SK-N-SH treated with all-trans-retinoic acid at 6 μM for 48 hours (cell line): ENCODE results near the gene SKIL.

Experiments
- ATAC-seq: fragments of 200-7000 bp; cut with Tn5 transposase; 3 replicates; pipeline ENCODE4 v1.9.1; 2020; ENCODE audit warnings: mild to moderate bottlenecking, moderate library complexity
- ARNTL ChIP-seq: fragments of 450-650 bp; formaldehyde crosslinking; IDR thresholded peaks from 2 replicates; pipeline ENCODE4 v1.5.0; 2020; ENCODE audit warnings: low read depth, mild to moderate bottlenecking, moderate library complexity, borderline replicate concordance
- BACH2 ChIP-seq: fragments of 250-450 bp; sonication (Bioruptor Pico); IDR thresholded peaks from 2 replicates; pipeline ENCODE4 v1.9.0; 2021; ENCODE audit warnings: mild to moderate bottlenecking, borderline replicate concordance
- CSDC2 ChIP-seq: fragments of 250-450 bp; sonication (Bioruptor Pico); IDR thresholded peaks from 2 replicates; pipeline ENCODE4 v1.5.0; 2020; ENCODE audit warnings: mild to moderate bottlenecking, moderate library complexity
- ESRRG ChIP-seq: fragments of 250-450 bp; sonication (Bioruptor Pico); IDR thresholded peaks from 2 replicates; pipeline ENCODE4 v1.6.1; 2021; ENCODE audit warnings: mild to moderate bottlenecking
- GLIS3 ChIP-seq: fragments of 250-450 bp; sonication (Bioruptor Pico); IDR thresholded peaks from 2 replicates; pipeline ENCODE4 v1.5.0; 2020; ENCODE audit warnings: mild to moderate bottlenecking, moderate library complexity
- ISL1 ChIP-seq: fragments of 250-450 bp; sonication (Bioruptor Pico); IDR thresholded peaks from 2 replicates; pipeline ENCODE4 v2.1.2; 2022; ENCODE audit warnings: mild to moderate bottlenecking, moderate library complexity
- OSR1 ChIP-seq: fragments of 250-450 bp; sonication (Bioruptor Pico); IDR thresholded peaks from 2 replicates; pipeline ENCODE4 v1.8.0; 2022; ENCODE audit warnings: moderate library complexity, mild to moderate bottlenecking, inconsistent platforms
- PPARA ChIP-seq: fragments of 250-450 bp; sonication (Bioruptor Pico); IDR thresholded peaks from 2 replicates; pipeline ENCODE4 v1.5.0; 2020; ENCODE audit warnings: mild to moderate bottlenecking, borderline replicate concordance
- RARB ChIP-seq: fragments of 250-450 bp; sonication (Bioruptor Pico); IDR thresholded peaks from 2 replicates; pipeline ENCODE4 v1.8.0; 2021; ENCODE audit warnings: mild to moderate bottlenecking, moderate library complexity
- TCF4 ChIP-seq: fragments of 250-450 bp; sonication (Bioruptor Pico); IDR thresholded peaks from 2 replicates; pipeline ENCODE4 v1.8.0; 2021; ENCODE audit warnings: mild to moderate bottlenecking, moderate library complexity, borderline replicate concordance
- TOX ChIP-seq: fragments of 250-450 bp; sonication (Bioruptor Pico); IDR thresholded peaks from 2 replicates; pipeline ENCODE4 v1.8.0; 2021; ENCODE audit warnings: mild to moderate bottlenecking, moderate library complexity, borderline replicate concordance
- ZC3H10 ChIP-seq: fragments of 250-450 bp; sonication (Bioruptor Pico); IDR thresholded peaks from 2 replicates; pipeline ENCODE4 v1.5.1; 2021; ENCODE audit warnings: mild to moderate bottlenecking, moderate library complexity
- ZFP3 ChIP-seq: fragments of 250-450 bp; sonication (Bioruptor Pico); IDR thresholded peaks from 2 replicates; pipeline ENCODE4 v1.5.0; 2020; ENCODE audit warnings: mild to moderate bottlenecking, moderate library complexity
- ZFP30 ChIP-seq: fragments of 450-650 bp; formaldehyde crosslinking; IDR thresholded peaks from 2 replicates; pipeline ENCODE4 v1.5.0; 2022; ENCODE audit warnings: mild to moderate bottlenecking, moderate library complexity
- ZNF565 ChIP-seq: fragments of 450-650 bp; formaldehyde crosslinking; conservative IDR thresholded peaks from 2 replicates; pipeline ENCODE4 v1.5.0; 2020; ENCODE audit warnings: low read depth, mild to moderate bottlenecking, moderate library complexity
- ZNF70 ChIP-seq: fragments of 450-650 bp; formaldehyde crosslinking; IDR thresholded peaks from 2 replicates; pipeline ENCODE4 v1.5.0; 2020; ENCODE audit warnings: mild to moderate bottlenecking, moderate library complexity
- ZNF8 ChIP-seq: fragments of 450-650 bp; formaldehyde crosslinking; IDR thresholded peaks from 2 replicates; pipeline ENCODE4 v1.5.0; 2020; ENCODE audit warnings: mild to moderate bottlenecking, moderate library complexity
- TF ChIP-seq, protein P1 (sequence below): fragments of 250-450 bp; sonication (Bioruptor Pico); IDR thresholded peaks from 2 replicates; pipeline ENCODE4 v1.5.0; 2020; ENCODE audit warnings: mild to moderate bottlenecking, moderate library complexity
- TF ChIP-seq, protein P2 (sequence below): fragments of 250-450 bp; sonication (Bioruptor Pico); IDR thresholded peaks from 2 replicates; pipeline ENCODE4 v1.8.0; 2020; ENCODE audit warnings: mild to moderate bottlenecking, moderate library complexity, borderline replicate concordance
- TF ChIP-seq, protein P3 (sequence below): fragments of 250-450 bp; sonication (Bioruptor Pico); IDR thresholded peaks from 2 replicates; pipeline ENCODE4 v1.5.1; 2021; ENCODE audit warnings: mild to moderate bottlenecking, moderate library complexity
- TF ChIP-seq, protein P4 (sequence below): fragments of 250-450 bp; sonication (Bioruptor Pico); IDR thresholded peaks from 2 replicates; pipeline ENCODE4 v1.8.0; 2021; ENCODE audit warnings: low read depth, mild to moderate bottlenecking, moderate library complexity, borderline replicate concordance

Gene SKIL

DNA sequence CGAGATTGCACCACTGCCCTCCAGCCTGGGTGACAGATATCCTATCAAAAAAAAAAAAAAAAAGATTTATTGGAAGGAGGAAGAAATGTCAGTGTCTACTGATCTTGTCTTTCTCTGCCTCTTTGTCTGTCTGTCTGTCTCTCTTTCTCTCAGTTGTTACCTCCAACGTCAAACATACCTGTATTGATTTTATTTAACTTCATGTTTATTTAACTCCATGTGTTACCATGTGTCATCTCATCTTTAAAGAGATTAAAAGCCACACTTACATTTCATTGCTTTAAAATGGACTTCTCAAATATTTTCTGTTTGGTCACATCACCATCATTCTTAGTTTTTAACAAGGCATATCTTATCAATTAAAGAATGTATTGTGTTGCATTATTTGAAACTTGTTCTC, 70.6 kb downstream of the SKIL start:
- TF ChIP-seq PPARA (CRISPR knock-in tag) (no peak), ZC3H10 (CRISPR knock-in tag) (no peak), ARNTL (CRISPR knock-in tag) (no peak), ZFP30 (CRISPR knock-in tag) (no peak), ISL1 (CRISPR knock-in tag) (no peak), ZNF565 (CRISPR knock-in tag) (no peak), RARB (CRISPR knock-in tag) (no peak), ESRRG (CRISPR knock-in tag) (no peak), CSDC2 (no peak)
- TF ChIP-seq, protein P1, sequence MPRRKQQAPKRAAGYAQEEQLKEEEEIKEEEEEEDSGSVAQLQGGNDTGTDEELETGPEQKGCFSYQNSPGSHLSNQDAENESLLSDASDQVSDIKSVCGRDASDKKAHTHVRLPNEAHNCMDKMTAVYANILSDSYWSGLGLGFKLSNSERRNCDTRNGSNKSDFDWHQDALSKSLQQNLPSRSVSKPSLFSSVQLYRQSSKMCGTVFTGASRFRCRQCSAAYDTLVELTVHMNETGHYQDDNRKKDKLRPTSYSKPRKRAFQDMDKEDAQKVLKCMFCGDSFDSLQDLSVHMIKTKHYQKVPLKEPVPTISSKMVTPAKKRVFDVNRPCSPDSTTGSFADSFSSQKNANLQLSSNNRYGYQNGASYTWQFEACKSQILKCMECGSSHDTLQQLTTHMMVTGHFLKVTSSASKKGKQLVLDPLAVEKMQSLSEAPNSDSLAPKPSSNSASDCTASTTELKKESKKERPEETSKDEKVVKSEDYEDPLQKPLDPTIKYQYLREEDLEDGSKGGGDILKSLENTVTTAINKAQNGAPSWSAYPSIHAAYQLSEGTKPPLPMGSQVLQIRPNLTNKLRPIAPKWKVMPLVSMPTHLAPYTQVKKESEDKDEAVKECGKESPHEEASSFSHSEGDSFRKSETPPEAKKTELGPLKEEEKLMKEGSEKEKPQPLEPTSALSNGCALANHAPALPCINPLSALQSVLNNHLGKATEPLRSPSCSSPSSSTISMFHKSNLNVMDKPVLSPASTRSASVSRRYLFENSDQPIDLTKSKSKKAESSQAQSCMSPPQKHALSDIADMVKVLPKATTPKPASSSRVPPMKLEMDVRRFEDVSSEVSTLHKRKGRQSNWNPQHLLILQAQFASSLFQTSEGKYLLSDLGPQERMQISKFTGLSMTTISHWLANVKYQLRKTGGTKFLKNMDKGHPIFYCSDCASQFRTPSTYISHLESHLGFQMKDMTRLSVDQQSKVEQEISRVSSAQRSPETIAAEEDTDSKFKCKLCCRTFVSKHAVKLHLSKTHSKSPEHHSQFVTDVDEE, result no peak
- TF ChIP-seq, protein P2, sequence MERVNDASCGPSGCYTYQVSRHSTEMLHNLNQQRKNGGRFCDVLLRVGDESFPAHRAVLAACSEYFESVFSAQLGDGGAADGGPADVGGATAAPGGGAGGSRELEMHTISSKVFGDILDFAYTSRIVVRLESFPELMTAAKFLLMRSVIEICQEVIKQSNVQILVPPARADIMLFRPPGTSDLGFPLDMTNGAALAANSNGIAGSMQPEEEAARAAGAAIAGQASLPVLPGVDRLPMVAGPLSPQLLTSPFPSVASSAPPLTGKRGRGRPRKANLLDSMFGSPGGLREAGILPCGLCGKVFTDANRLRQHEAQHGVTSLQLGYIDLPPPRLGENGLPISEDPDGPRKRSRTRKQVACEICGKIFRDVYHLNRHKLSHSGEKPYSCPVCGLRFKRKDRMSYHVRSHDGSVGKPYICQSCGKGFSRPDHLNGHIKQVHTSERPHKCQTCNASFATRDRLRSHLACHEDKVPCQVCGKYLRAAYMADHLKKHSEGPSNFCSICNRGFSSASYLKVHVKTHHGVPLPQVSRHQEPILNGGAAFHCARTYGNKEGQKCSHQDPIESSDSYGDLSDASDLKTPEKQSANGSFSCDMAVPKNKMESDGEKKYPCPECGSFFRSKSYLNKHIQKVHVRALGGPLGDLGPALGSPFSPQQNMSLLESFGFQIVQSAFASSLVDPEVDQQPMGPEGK (CRISPR knock-in tag), result no peak
- no peak for ATAC-seq

DNA sequence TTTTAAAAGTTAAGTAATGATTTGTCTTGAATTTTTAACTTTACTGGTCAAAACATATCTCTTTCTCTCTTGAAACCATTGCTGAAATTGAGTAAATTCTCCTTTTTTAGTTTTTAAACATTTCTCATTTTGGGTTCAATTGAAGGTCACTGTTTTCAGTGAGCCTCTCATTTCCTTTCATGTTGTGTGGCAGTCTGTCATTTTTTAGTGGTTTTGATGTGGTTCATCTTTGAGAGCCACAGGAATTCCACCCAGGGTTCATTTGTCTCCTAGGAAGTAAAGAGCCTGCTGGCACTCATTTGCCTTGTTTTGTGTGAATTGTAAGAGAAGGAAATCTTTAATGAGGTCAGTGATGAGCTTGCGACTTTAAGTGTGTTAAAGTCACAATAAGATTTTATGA, 71.5 kb downstream of the SKIL start:
- peak; percentile 69 for ATAC-seq
- TF ChIP-seq, protein P3, sequence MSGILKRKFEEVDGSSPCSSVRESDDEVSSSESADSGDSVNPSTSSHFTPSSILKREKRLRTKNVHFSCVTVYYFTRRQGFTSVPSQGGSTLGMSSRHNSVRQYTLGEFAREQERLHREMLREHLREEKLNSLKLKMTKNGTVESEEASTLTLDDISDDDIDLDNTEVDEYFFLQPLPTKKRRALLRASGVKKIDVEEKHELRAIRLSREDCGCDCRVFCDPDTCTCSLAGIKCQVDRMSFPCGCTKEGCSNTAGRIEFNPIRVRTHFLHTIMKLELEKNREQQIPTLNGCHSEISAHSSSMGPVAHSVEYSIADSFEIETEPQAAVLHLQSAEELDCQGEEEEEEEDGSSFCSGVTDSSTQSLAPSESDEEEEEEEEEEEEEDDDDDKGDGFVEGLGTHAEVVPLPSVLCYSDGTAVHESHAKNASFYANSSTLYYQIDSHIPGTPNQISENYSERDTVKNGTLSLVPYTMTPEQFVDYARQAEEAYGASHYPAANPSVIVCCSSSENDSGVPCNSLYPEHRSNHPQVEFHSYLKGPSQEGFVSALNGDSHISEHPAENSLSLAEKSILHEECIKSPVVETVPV (CRISPR knock-in tag), result no peak
- no peak for TF ChIP-seq ZNF565 (CRISPR knock-in tag)
- no peak for TF ChIP-seq OSR1 (CRISPR knock-in tag)

DNA sequence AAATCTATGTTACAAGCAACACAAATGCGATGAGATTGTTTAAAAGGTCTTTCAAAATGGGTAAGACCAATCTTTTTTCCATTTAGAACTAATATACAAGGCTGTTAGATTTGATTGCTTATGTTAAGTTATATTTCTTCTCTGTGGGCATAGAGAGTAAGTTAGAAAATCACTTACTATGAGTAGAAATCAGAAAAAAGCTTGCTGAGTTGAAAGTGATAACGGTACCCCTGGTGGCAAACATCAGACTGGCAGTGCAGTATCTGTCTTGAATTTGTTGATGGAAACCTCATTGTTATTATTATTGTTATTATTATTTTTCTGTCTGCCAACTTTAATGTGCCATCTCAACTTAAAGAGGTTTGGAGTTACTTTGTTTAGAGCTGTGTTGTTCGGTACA, 73.5 kb downstream of the SKIL start:
- TF ChIP-seq, protein P2 (CRISPR knock-in tag), result no peak
- no peak for TF ChIP-seq TCF4 (CRISPR knock-in tag)
- TF ChIP-seq RARB (CRISPR knock-in tag), result no peak
- TF ChIP-seq, protein P3 (CRISPR knock-in tag), result no peak
- ATAC-seq, result no peak

DNA sequence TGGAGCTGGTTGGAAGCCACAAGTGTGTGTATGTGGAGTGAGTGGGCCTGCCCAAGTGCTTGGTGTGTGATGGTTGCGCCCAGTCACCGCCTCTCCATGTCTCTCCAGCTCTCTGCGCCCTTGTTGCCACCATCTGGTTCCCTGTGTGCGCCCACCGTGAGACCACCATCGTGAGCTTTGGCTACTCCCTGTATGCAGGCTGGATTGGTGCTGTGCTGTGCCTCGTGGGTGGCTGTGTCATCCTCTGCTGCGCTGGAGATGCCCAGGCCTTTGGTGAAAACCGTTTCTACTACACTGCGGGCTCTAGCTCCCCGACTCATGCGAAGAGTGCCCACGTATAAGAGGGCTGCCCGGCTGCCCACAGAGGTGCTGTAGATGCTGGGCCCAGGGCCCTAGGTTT, 74.9 kb downstream of the SKIL start:
- no peak for ATAC-seq
- TF ChIP-seq ZC3H10 (CRISPR knock-in tag) (no peak), PPARA (CRISPR knock-in tag) (no peak), ZFP3 (no peak), OSR1 (CRISPR knock-in tag) (no peak), GLIS3 (no peak), ZNF565 (CRISPR knock-in tag) (no peak), BACH2 (no peak), TCF4 (CRISPR knock-in tag) (no peak), CSDC2 (no peak), ZNF8 (CRISPR knock-in tag) (no peak), ZNF70 (no peak), TOX (CRISPR knock-in tag) (no peak)
- TF ChIP-seq, protein P2 (CRISPR knock-in tag), result no peak
- TF ChIP-seq, protein P4, sequence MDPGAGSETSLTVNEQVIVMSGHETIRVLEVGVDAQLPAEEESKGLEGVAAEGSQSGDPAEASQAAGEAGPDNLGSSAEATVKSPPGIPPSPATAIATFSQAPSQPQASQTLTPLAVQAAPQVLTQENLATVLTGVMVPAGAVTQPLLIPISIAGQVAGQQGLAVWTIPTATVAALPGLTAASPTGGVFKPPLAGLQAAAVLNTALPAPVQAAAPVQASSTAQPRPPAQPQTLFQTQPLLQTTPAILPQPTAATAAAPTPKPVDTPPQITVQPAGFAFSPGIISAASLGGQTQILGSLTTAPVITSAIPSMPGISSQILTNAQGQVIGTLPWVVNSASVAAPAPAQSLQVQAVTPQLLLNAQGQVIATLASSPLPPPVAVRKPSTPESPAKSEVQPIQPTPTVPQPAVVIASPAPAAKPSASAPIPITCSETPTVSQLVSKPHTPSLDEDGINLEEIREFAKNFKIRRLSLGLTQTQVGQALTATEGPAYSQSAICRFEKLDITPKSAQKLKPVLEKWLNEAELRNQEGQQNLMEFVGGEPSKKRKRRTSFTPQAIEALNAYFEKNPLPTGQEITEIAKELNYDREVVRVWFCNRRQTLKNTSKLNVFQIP (CRISPR knock-in tag), result no peak
- TF ChIP-seq, protein P3 (CRISPR knock-in tag), result no peak
